Measurements from ENCODE around the gene LHX4.

The LHX4 gene

DNA sequence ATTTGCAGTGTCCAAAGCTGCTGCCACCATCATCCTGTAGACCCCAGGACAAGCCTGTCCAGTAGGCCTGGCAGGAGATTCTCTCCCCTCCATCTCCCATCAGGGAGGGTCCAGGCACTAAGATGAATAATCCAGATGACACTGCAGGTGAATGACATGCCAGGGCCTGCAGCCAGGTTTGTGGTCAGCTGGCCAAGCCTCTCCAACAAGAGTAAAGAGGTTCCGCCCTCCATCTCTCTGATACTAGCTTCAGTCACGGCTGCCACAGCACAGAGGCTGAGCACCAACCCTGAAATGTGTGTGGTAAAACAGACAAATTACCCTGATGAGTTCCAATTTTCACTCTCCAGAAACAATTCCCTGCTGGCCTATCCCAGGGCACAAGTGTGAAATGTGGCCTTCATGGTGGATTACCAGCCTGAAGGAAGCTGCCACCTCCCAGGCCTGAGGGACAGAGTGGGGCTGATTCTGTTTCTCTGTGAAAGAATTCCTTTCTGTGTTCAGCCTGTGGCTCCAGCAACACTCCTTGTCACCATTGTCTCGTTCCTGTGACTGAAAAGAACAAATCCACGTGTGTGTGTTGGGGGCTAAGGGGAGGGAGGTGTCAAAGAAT lies 19.9 kb upstream of the LHX4 start:
- TF ChIP-seq, protein P1, sequence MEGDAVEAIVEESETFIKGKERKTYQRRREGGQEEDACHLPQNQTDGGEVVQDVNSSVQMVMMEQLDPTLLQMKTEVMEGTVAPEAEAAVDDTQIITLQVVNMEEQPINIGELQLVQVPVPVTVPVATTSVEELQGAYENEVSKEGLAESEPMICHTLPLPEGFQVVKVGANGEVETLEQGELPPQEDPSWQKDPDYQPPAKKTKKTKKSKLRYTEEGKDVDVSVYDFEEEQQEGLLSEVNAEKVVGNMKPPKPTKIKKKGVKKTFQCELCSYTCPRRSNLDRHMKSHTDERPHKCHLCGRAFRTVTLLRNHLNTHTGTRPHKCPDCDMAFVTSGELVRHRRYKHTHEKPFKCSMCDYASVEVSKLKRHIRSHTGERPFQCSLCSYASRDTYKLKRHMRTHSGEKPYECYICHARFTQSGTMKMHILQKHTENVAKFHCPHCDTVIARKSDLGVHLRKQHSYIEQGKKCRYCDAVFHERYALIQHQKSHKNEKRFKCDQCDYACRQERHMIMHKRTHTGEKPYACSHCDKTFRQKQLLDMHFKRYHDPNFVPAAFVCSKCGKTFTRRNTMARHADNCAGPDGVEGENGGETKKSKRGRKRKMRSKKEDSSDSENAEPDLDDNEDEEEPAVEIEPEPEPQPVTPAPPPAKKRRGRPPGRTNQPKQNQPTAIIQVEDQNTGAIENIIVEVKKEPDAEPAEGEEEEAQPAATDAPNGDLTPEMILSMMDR (conservative IDR thresholded peaks at IDR 0.05): no peak
- H3K27ac ChIP-seq: no peak overlapping the region

DNA sequence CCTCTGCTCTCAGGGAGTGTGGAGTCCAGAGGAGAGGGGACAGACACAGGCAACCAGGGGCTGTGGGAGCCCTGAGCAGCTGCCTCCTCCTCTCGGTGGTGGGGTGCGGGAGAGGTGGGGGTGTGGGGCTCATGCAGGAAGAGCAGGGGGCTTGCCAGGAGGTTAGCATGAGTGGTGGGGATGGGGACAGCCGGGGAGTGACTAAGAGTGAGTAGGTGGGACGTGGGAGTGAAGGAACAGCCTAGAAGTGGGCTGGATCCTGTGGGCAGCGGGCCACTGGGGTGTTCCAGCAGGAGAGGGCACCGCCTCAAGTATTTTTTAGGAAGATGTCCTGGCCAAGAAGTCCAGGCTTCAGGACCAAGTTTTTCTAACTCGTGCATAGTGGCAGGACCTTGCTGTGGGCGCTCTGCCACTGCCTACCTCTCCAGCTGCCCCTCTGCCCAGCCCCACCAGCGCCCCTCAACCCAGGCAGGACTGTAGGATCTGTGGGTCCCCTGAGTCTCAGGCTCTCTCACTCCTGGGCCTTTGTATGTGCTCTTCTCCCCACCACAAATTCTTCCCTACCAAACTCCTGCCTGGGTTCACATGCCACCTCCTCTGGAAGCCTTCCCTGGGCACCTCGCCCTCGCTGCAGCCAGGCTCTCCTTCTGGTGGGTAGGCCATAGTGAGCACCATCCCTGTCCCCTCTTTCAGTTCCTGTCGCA lies 18.8 kb upstream of the LHX4 start:
- TF ChIP-seq, protein P1 (conservative IDR thresholded peaks at IDR 0.05): no peak
- no peak overlapping the region for H3K27ac ChIP-seq

DNA sequence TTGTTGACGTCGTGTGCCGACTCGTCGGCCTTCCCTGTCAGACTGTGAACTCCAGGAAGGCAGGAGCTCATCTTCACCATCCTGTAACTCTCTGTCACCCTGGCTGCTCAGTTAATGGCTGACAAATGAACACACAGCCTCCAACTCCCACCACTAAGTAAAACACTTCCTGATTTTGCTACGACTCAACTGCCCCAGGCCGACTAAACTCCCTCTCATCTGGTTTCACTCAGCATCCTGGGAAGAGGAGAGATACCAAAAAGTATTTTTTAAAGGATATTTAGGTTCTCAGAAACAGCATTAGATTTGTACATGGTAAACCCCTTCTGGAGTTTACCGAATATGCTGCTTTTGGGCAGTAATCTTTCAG lies 18.2 kb upstream of the LHX4 start:
- TF ChIP-seq, protein P1 (conservative IDR thresholded peaks at IDR 0.05): no peak

DNA sequence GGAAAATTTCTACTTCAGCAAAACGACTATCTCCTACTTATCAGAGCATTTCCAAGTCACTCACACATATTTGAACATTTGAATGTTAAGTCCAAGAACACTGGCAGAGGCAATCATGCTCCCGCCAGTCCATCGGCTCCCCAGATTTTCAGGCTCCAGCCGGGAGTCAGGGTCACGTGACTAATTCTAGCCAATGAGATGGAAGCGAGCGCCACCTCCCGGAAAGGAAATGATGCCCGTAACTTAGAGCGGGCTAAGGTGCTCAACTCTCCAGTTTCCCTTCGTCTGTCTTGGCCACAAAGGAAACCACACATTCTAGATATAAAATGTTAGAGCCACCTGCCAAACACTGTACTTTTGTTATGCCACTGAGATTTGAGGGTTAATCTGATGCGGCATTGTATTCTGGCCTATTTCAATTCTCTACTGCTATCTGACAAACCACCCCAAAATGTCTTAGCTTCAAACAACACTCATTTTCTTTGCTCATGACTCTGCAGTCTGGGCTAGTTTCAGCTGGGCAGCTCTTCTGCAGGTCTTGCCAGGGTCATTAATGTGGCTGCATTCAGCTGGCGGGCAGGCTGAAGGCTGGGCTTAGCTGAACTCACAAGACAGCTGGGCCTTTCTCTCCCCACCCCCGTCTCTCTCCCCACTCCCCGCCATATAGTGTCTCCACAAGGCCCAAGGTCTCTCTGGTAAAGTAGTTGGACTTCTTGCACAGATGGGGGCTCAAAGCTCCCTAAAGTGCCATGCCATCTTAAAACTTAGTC lies 16.5 kb upstream of the LHX4 start:
- no peak overlapping the region for H3K27ac ChIP-seq
- TF ChIP-seq, protein P1 (conservative IDR thresholded peaks at IDR 0.05): no peak

More for the DNA sequence above, 18.2 kb upstream of the LHX4 start:
- H3K27ac ChIP-seq: no peak overlapping the region

DNA sequence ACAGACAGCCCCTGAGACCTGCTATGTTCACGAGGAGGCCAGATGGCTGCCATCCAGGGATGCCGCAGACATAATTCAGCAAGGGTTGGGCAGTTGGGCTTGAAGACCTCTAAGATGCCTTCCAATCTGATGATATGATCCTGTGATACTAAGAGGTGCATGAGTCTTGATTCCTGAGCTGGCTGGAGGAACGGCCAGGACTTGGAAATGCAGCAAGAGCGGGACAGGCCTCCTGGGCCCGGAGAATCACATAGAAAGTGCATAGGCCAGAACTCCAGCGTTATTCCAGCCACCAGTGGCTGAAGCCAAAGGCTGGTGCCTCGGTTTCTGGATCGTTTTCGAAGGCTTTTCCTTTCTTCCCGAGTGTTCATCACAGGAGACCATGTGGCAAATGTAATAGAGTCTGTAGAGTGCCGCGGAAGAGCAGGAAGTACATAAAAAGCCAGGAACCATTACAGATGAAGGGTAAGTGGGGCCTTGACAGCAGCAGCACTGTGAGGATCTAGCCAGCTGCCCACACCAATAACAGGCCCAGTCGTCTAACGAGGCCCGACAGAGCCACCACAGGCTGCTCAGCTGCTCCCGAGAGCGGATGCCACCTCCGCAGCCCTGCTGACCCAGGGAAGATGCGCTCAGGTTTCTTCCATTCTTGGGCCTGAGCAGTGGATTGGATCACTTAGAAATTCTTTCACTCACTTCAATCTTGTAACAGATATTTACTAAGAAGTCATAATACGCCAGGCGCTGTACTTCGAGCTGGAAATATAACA lies 14.0 kb upstream of the LHX4 start:
- H3K27ac ChIP-seq: no peak overlapping the region
- TF ChIP-seq, protein P1 (conservative IDR thresholded peaks at IDR 0.05): no peak

DNA sequence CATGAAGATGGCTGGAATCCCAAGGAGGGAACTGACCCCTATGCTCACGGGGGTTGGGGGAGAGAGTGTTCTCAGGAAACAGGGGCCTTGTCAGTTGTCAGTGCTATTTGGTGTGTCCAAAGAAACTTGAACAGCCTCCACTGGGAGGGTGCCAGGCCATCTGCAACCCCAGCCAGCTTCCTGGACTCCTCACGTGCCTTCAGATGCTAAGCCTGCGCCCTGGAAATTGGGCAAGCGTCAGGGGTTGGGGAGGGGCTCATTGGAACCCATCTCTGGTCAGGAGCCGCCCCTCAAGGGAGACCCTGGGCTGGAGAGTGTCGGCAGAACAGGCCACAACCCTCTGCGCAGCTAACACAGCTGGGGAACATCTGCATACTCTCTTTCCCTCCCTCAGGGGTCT lies 13.1 kb upstream of the LHX4 start:
- TF ChIP-seq, protein P1 (conservative IDR thresholded peaks at IDR 0.05): no peak
- H3K27ac ChIP-seq: no peak overlapping the region
